Mesendoderm (in vitro differentiated cells): ENCODE data around the gene SPRR1B.
A peak's percentile ranks its signal among the peaks of the same experiment; 100 is the strongest.
"Not testable (repeated sequence)": the region's sequence is repeated elsewhere in the genome, so short reads cannot be mapped to it uniquely, and the experiment has no call there.

Experiments used
- DNase-seq: peaks from one replicate; pipeline ENCODE4 v3.0.0; 2013
- H2AK5ac ChIP-seq: 2 replicates; pipeline ENCODE4 v1.6.1; 2013; ENCODE audit warnings: low read length, inconsistent platforms
- H2BK120ac ChIP-seq: 2 replicates; pipeline ENCODE4 v1.6.1; 2013; ENCODE audit warnings: low read depth, mild to moderate bottlenecking, low read length, moderate library complexity, mixed read lengths
- H2BK15ac ChIP-seq: replicated peaks from 2 replicates; pipeline ENCODE4 v1.6.1; 2013; ENCODE audit warnings: low read depth, mild to moderate bottlenecking, moderate library complexity
- H2BK5ac ChIP-seq: 2 replicates; pipeline ENCODE4 v1.6.1; 2013; ENCODE audit warnings: low read length, inconsistent platforms
- H3K18ac ChIP-seq: 2 replicates; pipeline ENCODE4 v1.6.1; 2013; ENCODE audit warnings: mild to moderate bottlenecking, low read length, mixed read lengths
- H3K23ac ChIP-seq: one replicate; pipeline ENCODE4 v1.6.1; 2013; ENCODE audit warnings: low read length
- H3K27ac ChIP-seq: 2 replicates; pipeline ENCODE4 v1.5.1; 2013; ENCODE audit warnings: low read depth, mild to moderate bottlenecking, inconsistent platforms, low read length, moderate library complexity
- H3K27me3 ChIP-seq: 2 replicates; pipeline ENCODE4 v1.6.1; 2013; ENCODE audit warnings: low read length, control low read depth, mild to moderate bottlenecking, inconsistent platforms; ENCODE audit not compliant: insufficient read depth, poor library complexity
- H3K36me3 ChIP-seq: 2 replicates; pipeline ENCODE4 v1.6.1; 2013; ENCODE audit warnings: low read length, inconsistent platforms; ENCODE audit not compliant: control insufficient read depth, insufficient read depth
- H3K4ac ChIP-seq: one replicate; pipeline ENCODE4 v1.6.1; 2013; ENCODE audit warnings: low read depth, mild to moderate bottlenecking, low read length, moderate library complexity
- H3K4me1 ChIP-seq: 2 replicates; pipeline ENCODE4 v1.6.1; 2013; ENCODE audit warnings: low read depth, low read length, inconsistent platforms; ENCODE audit not compliant: control insufficient read depth
- H3K4me2 ChIP-seq: 2 replicates; pipeline ENCODE4 v1.6.1; 2013; ENCODE audit warnings: low read length
- H3K4me3 ChIP-seq: 2 replicates; pipeline ENCODE4 v1.5.1; 2013; ENCODE audit warnings: mild to moderate bottlenecking, low read length
- H3K56ac ChIP-seq: one replicate; pipeline ENCODE4 v1.6.1; 2013; ENCODE audit warnings: low read length
- H3K79me1 ChIP-seq: 2 replicates; pipeline ENCODE4 v1.6.1; 2013; ENCODE audit warnings: low read length, inconsistent platforms
- H3K79me2 ChIP-seq: 2 replicates; pipeline ENCODE4 v1.6.1; 2013; ENCODE audit warnings: mild to moderate bottlenecking, low read length; ENCODE audit not compliant: control insufficient read depth, insufficient read depth
- H3K9ac ChIP-seq: 2 replicates; pipeline ENCODE4 v1.6.1; 2013; ENCODE audit warnings: low read length, inconsistent platforms
- H4K5ac ChIP-seq: one replicate; pipeline ENCODE4 v1.6.1; 2013; ENCODE audit warnings: low read length
- H4K8ac ChIP-seq: one replicate; pipeline ENCODE4 v1.6.1; 2013; ENCODE audit warnings: low read depth, mild to moderate bottlenecking, control low read depth, low read length, moderate library complexity
- WGBS: extraction: QIAGEN DNeasy Blood & Tissue Kit; methylation state at CpG from one replicate; pipeline ENCODE4 v1.1.7; 2013; ENCODE audit warnings: low lambda C conversion rate, missing lambda C conversion rate; ENCODE audit not compliant: insufficient coverage; ENCODE audit errors: extremely low coverage; 5-methylcytosine and 5-hydroxymethylcytosine counted together

SPRR1B gene

GRCh38 chr1:153001382-153001781, 29.6 kb upstream of the SPRR1B start, which contains the start of gene SPRR3:
TSS of gene SPRR3 (plus strand) at chr1:153001749. CDS start at chr1:153003021, 1,272 bp downstream.
- no CpG with 5 or more reads among the region's 2 CpGs for WGBS

DNA sequence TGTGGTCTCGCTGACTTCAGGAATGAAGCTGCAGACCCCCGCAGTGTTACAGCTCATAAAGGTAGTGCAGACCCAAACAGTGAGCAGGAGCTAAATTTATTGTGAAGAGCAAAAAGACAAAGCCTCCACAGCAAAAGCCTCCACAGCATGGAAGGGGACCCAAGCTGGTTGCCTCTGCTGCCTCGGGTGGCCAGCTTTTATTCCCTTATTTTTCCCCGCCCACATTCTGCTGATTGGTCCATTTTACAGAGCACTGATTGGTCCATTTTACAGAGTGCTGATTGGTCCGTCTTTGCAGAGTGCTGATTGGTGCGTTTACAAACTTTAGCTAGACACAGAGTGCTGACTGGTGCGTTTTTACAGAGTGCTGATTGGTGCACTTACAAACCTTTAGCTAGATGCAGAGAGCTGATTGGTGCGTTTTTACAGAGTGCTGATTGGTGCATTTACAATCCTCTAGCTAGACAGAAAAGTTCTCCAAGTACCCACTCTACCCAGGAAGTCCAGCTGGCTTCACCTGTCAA, 19.7 kb upstream of the SPRR1B start:
- not testable (repeated sequence) for H4K5ac ChIP-seq, H2BK120ac ChIP-seq, H2AK5ac ChIP-seq, H3K36me3 ChIP-seq, H3K18ac ChIP-seq, DNase-seq, H3K79me2 ChIP-seq, H3K9ac ChIP-seq, H3K27ac ChIP-seq, H2BK15ac ChIP-seq, H3K79me1 ChIP-seq, H3K4me2 ChIP-seq, H3K56ac ChIP-seq, H3K4me3 ChIP-seq, H2BK5ac ChIP-seq, H4K8ac ChIP-seq, H3K27me3 ChIP-seq, H3K23ac ChIP-seq, H3K4ac ChIP-seq, H3K4me1 ChIP-seq
- no CpG with 5 or more reads among the region's 8 CpGs for WGBS

More at GRCh38 chr1:153001382-153001781, 29.6 kb upstream of the SPRR1B start, which contains the start of gene SPRR3:
- no peak within 1 kb of the TSS for H3K9ac ChIP-seq
- H2BK15ac ChIP-seq: no peak within 1 kb of the TSS
- no peak within 1 kb of the TSS for H4K5ac ChIP-seq
- no peak within 1 kb of the TSS for H3K56ac ChIP-seq
- no peak within 1 kb of the TSS for H3K4ac ChIP-seq
- H3K4me1 ChIP-seq: peaks cover 8% of the 10 kb centered on the region
- DNase-seq: no peak
- no peak within 1 kb of the TSS for H3K4me2 ChIP-seq
- no peaks in the 10 kb centered on the region for H3K36me3 ChIP-seq
- no peak within 1 kb of the TSS for H2BK120ac ChIP-seq
- H3K23ac ChIP-seq: no peak within 1 kb of the TSS
- no peaks in the 10 kb centered on the region for H3K79me1 ChIP-seq
- H2BK5ac ChIP-seq: peak within 1 kb of the TSS; percentile 35
- H3K4me3 ChIP-seq: no peak within 1 kb of the TSS
- H4K8ac ChIP-seq: no peak within 1 kb of the TSS
- no peak within 1 kb of the TSS for H3K18ac ChIP-seq
- H3K79me2 ChIP-seq: no peaks in the 10 kb centered on the region
- peak within 1 kb of the TSS; percentile 51 for H2AK5ac ChIP-seq
- H3K27ac ChIP-seq: no peak within 1 kb of the TSS
- H3K27me3 ChIP-seq: no peaks in the 10 kb centered on the region

DNA sequence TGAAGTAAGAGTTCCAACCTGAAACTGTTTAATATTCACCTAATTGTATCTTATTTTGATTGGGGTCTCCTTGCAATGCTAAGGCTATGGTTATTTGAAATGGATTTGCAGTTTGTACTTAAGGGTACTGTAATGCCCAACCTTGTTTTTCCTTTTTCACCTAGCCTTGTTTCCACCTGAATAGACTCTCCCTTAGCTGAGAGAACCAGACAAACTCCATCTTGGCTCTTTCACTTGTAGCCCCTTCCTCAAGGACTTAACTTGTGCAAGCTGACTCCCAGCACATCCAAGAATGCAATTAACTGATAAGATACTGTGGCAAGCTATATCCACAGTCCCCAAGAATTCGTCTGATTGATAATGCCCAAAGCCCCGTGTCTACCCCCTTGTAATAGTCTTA, 9.2 kb upstream of the SPRR1B start:
- not testable (repeated sequence) for H2BK15ac ChIP-seq, H3K4me3 ChIP-seq, H4K8ac ChIP-seq, H3K4me2 ChIP-seq, H3K79me1 ChIP-seq, DNase-seq, H2BK5ac ChIP-seq, H2BK120ac ChIP-seq, H3K56ac ChIP-seq, H3K4ac ChIP-seq, H3K18ac ChIP-seq, H3K4me1 ChIP-seq, H3K9ac ChIP-seq, H3K36me3 ChIP-seq, H3K27me3 ChIP-seq, H3K79me2 ChIP-seq, H3K23ac ChIP-seq, H3K27ac ChIP-seq, H4K5ac ChIP-seq, H2AK5ac ChIP-seq
- WGBS: no CpG with 5 or more reads among the region's 2 CpGs

DNA sequence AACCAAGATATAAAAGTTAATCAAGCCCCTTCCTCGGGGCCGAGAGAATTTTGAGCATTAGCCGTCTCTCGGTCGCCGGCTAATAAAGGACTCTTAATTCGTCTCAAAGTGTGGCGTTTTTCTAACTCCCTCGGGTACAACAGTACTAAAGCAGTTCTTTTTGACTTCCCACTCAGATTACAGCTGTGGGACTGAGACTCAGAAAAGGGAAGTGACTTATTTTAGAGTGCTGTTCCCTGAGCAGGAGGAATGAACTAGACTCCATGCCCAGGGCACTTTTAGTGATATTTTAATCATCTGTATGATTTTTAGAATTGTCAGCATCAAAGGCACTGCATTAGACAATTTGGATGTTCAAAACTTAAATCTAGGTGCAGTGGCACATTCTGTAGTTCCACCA, 8.7 kb upstream of the SPRR1B start:
- H3K27me3 ChIP-seq, H3K23ac ChIP-seq, H3K4me3 ChIP-seq, H3K79me1 ChIP-seq, H3K18ac ChIP-seq, H3K9ac ChIP-seq, H3K4me1 ChIP-seq, H3K56ac ChIP-seq, H4K5ac ChIP-seq, H3K4ac ChIP-seq, H2BK120ac ChIP-seq, H3K36me3 ChIP-seq, H2AK5ac ChIP-seq, DNase-seq, H3K79me2 ChIP-seq, H4K8ac ChIP-seq, H2BK15ac ChIP-seq, H3K4me2 ChIP-seq, H2BK5ac ChIP-seq: not testable (repeated sequence)
- H3K27ac ChIP-seq: peak overlapping the region; percentile 41
- WGBS: no CpG with 5 or more reads among the region's 9 CpGs

GRCh38 chr1:153023109-153023508, 7.9 kb upstream of the SPRR1B start:
- Histone ChIP-seq H3K79me2 (no peaks in the 10 kb centered on the region), H3K56ac (no peak overlapping the region), H2BK15ac (no peak overlapping the region), H3K4me2 (no peak overlapping the region), H3K18ac (no peak overlapping the region), H2BK5ac (no peak overlapping the region), H3K27ac (no peak overlapping the region), H4K5ac (no peak overlapping the region), H2AK5ac (peak overlapping the region; percentile 49), H3K4me1 (no peaks in the 10 kb centered on the region), H2BK120ac (no peak overlapping the region), H3K23ac (no peak overlapping the region), H3K9ac (no peak overlapping the region), H3K4me3 (no peak overlapping the region), H3K4ac (no peak overlapping the region), H4K8ac (no peak overlapping the region), H3K79me1 (no peaks in the 10 kb centered on the region), H3K36me3 (no peaks in the 10 kb centered on the region), H3K27me3 (no peaks in the 10 kb centered on the region)
- no peak for DNase-seq
- no CpG with 5 or more reads among the region's 7 CpGs for WGBS

DNA sequence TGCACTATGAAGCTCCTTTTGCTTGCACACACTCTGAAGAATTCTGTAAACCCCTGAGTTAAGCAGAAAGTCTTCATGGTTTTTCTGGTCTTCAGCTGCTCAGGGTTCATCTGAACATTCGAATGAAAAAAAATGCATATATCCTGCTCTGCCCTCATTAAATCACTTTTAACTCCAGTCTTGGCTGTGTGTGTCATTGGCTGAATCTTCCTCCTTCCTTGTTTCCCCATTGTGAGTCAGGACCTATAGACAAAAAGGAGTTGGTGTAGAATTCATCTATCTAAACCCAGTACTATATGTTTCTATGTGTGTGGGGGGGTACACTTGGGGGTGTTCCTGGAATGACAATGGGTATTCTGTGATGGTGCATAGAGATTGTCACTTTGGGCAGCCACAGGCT, 6.6 kb upstream of the SPRR1B start:
- Histone ChIP-seq H3K79me2 (no peaks in the 10 kb centered on the region), H2AK5ac (no peak overlapping the region), H2BK15ac (no peak overlapping the region), H3K36me3 (no peaks in the 10 kb centered on the region), H2BK120ac (no peak overlapping the region), H3K27me3 (no peaks in the 10 kb centered on the region), H3K79me1 (no peaks in the 10 kb centered on the region), H4K5ac (no peak overlapping the region), H3K18ac (no peak overlapping the region), H3K27ac (no peak overlapping the region), H2BK5ac (no peak overlapping the region), H3K4me2 (no peak overlapping the region), H3K9ac (no peak overlapping the region), H3K56ac (no peak overlapping the region), H3K4me3 (no peak overlapping the region), H4K8ac (no peak overlapping the region), H3K4me1 (no peaks in the 10 kb centered on the region), H3K23ac (no peak overlapping the region), H3K4ac (no peak overlapping the region)
- WGBS: no CpG with 5 or more reads among the region's 1 CpG
- no peak for DNase-seq
